ENCODE data around the gene GLO1. TPM values are rescaled to one million over a fixed set of nuclear protein-coding genes. Genes with fewer than 3 reads are reported as not detected.

GLO1 gene
- 113 TPM for total RNA-seq

DNA sequence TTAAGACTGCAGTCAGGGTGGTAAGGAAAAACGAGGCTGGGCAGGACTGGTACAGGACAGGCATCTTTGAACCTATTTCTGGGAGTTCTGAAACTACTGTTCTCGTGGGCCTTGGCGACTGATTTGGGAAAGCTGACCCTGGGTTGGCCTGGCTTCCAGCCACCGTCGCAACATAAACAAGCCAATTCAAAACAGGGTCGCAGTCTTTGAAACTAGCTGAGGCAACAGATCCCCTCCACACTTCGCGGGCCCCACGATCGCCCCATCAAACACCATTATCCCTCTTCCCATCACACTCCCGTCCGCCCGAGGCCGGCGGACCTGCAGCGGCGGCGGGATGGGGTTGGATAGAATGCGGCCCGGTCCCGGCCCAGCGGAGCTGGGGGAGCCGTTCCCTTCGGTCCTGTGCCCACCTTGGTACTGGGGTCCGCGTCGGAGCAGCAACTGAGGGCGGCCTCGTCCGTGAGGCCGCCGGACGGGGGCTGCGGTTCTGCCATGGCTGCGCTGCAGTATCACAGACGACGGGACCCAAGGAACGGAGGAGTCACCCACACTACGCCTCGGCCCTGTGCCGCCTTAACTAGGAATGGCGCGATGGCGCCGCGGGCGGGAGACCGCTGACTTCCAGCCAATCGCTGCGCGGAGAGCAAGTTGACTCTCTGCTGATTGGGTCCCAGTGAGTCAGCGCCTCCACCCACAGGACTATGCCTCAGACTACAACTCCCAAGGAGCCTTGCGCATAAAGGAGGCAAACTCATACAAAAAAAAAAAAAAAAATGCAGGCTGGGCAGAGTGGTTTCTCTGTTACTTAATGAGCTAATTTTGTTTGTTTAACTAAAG, at the start of gene GLO1:
TSS of gene GLO1 (minus strand) at position 588 of the 840 bp plus-strand sequence. CDS start at position 497, 91 bp downstream.

GRCh38 chr6:38715016-38715689, 12.2 kb upstream of the GLO1 start, which contains the start of gene DNAH8:
DNAH8 (plus strand) TSS chr6:38715311; CDS start chr6:38722810, 7,499 bp downstream.

DNA sequence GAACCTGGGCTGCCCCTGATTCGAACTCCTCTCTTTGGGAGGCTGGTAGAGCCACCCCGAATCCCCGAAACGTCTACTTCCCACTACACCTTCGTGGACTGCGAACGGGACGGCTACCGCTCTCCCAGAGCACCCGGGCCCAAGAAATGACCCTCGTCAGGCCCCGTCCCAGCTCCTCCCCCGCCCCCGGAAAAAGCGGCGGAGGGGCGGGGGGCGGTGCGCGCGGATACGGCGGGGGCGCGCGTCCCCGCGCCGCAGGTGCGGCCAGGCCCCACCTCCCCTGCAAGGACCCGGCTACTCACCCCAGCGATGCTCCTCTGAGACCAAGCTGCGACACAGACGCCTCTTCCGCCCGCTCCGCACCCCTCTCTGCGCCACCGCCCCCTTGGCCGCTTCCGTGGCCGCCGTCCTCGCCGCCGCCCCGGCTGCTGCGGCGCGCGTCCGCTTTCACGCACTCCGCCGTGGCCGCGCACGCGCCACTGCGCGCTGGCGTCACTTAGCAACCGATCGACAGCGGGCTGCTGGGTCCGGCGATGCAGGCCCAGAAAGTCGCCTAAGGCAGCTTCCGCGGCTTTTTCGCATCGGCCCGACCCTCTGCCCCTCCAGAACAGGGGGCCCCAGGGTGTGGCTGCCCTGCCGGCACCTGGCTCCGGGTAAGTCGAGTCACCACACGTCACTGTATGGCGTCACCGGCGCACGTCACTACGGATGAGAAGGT, 63.3 kb downstream of the GLO1 start, which contains the start of gene BTBD9:
TSS of gene BTBD9 (minus strand) at position 432 of the 718 bp plus-strand sequence.

Other genes with a start within 250 kb of the GLO1 start
- 43.9 TPM for gene BTBD9, start 63.2 kb downstream of the GLO1 start, total RNA-seq
- 0.27 TPM for gene DNAH8, start 12.2 kb upstream of the GLO1 start, total RNA-seq